GM18909 (cell line): ENCODE results near the gene CAMSAP1.

Experiments
- ATAC-seq: cut with Tn5 transposase; IDR thresholded peaks from one replicate; pipeline ENCODE4 v1.9.1; 2021; ENCODE audit warnings: mild to moderate bottlenecking; ENCODE audit not compliant: unreplicated experiment, poor library complexity

Gene CAMSAP1

DNA sequence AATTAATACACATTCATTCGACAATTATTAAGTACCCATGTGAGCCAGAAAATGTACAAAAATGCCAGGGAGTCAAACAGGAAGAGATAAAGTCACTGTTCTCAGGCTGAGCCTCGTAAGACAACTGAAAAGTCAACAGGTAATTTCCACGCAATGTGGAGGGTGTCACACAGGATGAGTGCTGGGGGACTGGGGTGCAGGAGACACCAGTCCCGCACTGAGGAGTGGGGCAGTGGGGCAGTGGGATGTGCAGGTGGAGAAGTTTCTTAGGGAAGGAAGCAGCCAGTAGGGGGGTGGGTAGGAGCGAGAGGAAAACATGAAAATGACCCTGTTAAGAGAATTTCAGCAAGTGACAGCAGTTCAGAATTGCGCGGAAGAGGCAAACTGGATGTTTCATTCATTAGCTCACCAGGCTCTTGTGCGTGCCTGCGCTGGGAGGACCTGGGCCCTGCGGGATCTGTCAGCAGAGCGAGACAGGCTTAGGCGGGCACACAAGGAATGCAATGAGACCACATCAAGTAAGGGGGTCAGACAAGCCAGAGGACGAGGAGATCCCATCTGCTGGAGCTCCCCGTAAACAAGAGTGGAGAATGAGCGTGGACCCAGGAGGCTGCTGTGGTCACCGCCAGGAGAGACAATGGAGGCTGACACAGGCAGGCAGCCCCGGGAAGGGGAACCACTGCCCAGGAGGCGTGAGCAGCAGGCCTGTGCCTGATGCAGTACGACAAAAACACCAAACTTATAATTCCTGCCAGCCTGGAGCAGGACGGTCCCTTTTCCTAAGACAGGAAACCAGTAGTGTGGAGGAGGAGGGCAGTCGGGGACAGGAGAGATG lies 21.0 kb downstream of the CAMSAP1 start:
- no peak for ATAC-seq

- no peak for ATAC-seq
Measured at GRCh38 chr9:135885100-135885853, 22.1 kb downstream of the CAMSAP1 start.

DNA sequence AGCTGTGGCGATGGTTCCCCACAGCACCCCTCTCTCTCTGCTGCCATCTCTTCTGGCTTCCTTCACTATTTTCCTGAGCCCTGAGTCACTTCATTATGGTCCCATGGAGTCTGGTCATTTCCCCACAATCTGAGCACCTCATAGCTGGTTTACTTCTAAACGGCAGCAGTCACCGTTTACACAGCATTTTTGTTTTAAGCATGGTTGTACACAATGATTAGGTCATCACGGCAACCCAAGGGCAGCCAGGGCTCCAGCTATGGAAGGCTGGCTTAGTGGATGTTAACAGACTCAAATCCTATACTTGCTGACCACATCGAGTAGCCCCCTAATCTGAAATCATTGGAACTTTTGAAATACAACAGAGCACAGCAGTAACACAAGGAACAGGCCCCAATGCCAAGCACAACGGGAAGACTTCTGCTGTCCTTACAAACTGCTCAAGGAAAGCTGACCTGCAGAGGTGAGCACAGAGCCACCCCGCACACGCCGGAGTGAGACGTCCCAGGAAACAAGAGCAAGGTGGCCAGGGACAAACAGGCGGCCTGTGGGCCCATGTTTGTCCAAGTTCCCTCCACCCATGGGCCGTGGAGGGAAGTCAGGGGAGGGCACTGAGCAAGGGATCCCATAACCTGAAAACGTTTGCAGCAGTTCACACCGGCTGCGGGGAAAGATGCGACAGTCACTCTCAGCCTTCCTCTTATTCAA lies 22.9 kb downstream of the CAMSAP1 start:
- ATAC-seq, result no peak

- no peak for ATAC-seq
Measured at GRCh38 chr9:135883410-135884089, 23.8 kb downstream of the CAMSAP1 start.

DNA sequence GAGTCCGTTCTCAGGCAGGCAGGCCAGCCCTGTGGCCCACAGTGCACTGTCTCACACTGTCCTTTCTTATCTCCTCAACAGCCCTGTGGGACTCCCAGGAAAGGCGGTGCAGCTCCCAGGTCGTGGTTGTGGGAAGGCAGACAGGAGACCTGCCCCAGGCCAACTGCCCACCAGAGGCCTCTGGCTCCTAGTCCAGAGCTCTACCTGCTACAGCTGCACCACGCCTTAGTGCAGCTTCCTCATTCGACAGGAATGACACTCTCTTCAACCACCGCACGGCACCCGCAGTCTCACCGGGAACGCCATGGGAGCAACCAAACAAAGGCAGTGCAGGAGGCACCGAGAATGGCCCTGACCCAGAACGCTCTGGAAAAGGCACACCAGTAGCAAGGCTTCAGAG lies 25.3 kb downstream of the CAMSAP1 start:
- ATAC-seq, result no peak

- no peak for ATAC-seq
Measured at GRCh38 chr9:135880438-135880837, 26.9 kb downstream of the CAMSAP1 start.

DNA sequence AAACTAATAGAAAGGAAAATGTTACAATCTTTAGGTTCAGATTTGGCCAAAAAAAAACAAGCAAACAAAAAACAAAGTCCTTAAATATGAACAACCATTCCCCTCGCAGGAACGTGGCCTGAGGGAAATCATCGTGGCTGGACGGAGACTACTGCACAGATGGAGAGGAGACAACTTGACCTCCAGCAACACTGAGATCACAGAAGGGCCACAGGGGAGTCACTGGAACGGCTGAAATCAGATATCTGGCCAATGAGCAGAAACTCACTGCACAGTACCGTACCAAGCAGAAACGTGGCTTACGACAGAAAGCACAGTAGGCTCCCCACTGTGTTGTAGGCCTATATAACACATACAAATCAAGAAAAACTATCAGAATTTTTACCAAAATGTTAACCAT lies 27.7 kb downstream of the CAMSAP1 start:
- ATAC-seq, result no peak

- no peak for ATAC-seq
Measured at GRCh38 chr9:135879237-135879601, 28.1 kb downstream of the CAMSAP1 start.

DNA sequence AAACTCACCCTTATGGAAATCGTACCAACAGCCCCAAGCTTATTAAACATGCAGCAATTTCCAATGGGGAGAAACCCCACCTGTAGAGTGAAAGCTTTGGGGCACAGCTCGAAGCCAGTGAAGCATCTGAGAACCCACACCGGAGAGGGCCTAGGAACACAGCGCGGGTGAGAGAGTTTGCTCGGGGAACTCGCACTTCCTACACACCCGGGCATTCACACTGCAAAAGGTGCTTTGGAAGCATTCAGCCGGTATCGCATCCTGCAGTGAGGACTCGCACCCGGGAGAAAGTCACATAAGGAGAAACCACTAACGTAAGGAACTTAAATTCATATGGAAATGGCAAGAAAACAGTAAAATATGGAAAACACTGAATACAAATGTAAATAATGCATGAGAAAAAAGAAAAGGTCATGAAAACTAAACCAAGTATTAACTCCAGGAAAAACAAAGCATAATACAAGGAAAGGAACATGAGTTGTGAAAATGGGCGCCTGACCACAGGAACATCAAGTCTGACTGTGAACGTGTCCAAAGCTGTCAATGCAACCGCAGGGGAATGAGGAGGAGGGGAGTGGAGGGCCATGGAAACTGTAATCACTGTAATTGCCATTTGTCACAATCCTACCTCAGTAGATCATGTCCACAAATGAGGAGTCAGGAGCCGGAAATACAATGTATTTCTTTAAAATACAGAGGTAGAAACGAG lies 28.7 kb downstream of the CAMSAP1 start:
- no peak for ATAC-seq

GRCh38 chr9:135877791-135878527 lies 29.4 kb downstream of the CAMSAP1 start:
- no peak for ATAC-seq

DNA sequence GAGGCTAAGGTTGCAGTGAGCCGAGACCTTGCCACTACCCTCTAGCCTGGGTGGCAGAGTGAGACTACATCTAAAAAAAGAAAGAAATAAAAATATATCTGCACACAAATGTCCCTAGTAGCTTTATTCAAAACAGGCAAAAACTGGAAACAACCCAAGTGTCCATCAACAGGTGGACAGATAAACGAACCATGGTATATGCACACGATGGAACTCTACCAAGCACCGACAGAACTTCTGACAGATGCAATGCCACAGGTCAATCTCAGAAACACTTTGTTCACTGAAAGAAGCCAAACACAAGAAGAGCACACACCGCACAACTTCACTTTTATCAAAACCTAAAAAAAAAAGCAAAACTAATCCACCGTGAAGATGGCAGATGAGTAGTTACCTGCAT lies 30.4 kb downstream of the CAMSAP1 start:
- ATAC-seq, result no peak

DNA sequence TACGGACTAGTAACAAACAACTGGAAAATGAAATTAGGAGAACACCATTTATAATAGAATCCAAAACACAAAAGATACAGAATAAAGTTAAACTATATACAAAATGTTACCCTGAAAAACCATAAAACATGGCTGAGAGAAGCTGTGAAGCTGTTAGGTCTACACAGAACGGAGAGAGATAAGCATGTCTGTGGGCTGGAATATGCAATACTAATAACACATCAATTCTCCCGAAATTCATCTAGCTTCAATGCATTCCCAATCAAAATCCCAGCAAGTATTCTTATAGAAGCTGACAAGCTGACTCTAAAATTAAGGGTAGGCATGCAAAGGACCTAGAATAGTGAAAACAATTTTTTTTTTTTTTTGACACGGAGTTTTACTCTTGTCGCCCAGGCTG lies 32.5 kb downstream of the CAMSAP1 start:
- ATAC-seq, result no peak

DNA sequence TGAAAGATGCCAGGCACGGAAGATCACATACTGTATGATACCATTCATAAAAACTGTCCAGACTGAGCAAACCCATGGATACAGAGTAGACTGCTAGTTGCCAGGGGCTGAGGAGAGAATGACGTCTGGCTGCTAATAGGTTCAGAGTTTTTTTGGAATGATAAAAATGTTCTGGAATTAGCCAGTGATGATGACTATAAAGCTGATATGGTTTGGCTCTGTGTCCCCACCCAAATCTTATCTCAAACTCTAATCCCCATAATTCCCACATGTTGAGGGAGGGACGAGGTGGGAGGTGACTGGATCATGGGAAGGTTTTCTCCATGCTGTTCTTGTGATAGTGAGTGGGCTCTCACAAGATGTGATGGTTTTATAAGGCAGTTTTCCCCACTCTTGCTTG lies 37.4 kb downstream of the CAMSAP1 start:
- ATAC-seq, result no peak

DNA sequence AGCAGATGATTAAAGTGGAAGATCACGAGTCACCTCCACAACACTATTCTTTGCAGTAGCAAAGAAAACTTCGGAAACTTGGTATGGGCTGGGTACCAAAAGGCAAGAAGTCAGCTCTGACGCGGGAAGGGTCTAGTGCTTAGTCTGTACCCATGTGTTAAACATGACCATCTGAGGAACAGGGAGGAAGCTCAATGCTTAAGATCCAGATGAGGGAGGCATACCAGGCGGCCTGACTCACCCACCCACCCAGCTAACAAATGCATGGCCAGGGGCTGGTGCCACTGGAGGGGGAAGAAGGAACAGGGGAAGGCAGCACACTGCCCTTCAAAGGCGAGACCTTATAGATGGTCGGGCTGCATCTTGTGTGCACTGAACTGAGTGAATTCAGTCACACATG lies 41.8 kb downstream of the CAMSAP1 start:
- no peak for ATAC-seq

- ATAC-seq, result no peak
Measured at GRCh38 chr9:135864447-135865049, 42.8 kb downstream of the CAMSAP1 start.

- ATAC-seq, result no peak
Measured at GRCh38 chr9:135862809-135863208, 44.5 kb downstream of the CAMSAP1 start.

- ATAC-seq, result no peak
Measured at GRCh38 chr9:135858491-135859185, 48.7 kb downstream of the CAMSAP1 start.

GRCh38 chr9:135857843-135858242 lies 49.5 kb downstream of the CAMSAP1 start:
- no peak for ATAC-seq
